NCI-H1436 (cell line): ENCODE measurements around the gene LGALS16.
"Not testable (repeated sequence)": the region's sequence is repeated elsewhere in the genome, so short reads cannot be mapped to it uniquely, and the experiment has no call there.

Experiments
- DNase-seq: peaks from one replicate; lab custom pipeline; 2025; lab: John Stamatoyannopoulos, UW

Gene LGALS16

GRCh38 chr19:39677961-39678889, 22.5 kb downstream of the LGALS16 start:
- no peak for DNase-seq

DNA sequence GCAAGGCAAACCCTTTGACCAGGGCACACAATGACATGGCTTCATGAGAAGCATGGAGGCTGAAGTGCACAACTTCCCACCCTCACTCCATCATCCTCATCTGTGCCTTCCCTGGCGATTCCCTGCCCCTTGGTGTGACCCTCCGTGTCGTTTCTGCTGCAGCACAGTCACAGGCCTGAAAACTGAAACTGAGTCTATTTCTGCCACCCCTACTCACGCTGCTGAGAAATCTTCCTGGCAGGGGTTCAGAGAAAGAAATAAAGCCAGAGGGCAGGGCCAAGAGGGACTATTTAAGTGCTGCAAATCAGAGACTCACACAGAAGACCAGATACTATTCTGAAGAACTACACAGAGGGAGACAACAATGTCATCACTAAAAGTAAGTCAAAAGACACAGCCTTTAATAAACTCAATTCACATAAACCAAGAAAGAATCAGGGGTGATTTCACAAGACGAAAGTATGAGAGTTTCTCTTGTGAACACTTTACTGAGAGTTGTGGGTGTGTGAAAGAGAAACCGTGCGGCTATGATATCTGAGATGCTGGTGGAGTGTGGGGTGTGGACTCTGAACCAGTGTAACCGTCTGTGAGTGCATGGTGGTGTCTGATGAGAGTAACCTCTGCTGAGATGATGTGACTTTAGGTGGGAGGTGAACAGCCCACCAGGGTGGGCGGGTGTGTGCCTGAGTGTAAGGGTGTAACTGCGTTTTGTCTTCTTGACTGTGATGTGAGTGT, 23.5 kb downstream of the LGALS16 start:
- DNase-seq, result no peak

DNA sequence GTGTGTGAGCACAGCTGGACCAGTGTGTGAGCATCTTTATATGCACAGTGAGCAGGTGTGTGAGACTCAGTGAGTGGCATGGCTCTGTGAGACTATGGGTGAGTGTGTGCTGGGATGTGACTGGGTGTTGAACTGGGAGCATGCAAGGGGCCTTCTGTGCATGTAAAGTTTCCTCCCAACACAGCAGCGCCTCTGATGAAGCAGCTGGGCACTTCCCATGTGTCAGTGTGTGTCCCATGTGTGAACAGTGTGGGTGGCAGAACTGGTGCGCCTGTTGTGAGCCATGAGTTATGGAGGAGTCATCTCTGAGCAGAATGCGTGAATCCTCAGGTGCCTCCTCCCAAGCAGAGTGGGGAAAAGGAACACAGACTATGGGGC, 24.1 kb downstream of the LGALS16 start:
- no peak for DNase-seq

GRCh38 chr19:39680593-39680992, 24.9 kb downstream of the LGALS16 start:
- no peak for DNase-seq

- no peak for DNase-seq
Observed at GRCh38 chr19:39681416-39681815, 25.7 kb downstream of the LGALS16 start.

DNA sequence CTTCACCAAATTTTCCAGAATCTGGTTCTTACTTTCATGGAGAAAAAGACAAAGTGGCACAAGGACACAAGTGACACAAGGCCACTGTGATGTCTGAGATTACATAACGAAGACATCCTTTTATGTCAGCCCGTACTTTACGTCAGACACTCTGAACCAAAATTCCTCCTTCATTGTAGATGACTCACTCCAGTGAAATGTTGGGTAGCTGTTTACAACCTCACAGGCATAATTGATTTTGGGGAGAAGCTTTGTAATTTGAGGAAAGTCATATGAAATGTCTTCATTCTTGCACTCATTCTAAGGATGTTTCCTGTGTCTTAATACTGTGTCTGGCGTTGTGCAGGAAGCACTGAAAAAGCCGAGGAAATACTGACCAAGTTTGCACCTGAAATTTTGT, 28.6 kb downstream of the LGALS16 start:
- DNase-seq, result no peak

DNA sequence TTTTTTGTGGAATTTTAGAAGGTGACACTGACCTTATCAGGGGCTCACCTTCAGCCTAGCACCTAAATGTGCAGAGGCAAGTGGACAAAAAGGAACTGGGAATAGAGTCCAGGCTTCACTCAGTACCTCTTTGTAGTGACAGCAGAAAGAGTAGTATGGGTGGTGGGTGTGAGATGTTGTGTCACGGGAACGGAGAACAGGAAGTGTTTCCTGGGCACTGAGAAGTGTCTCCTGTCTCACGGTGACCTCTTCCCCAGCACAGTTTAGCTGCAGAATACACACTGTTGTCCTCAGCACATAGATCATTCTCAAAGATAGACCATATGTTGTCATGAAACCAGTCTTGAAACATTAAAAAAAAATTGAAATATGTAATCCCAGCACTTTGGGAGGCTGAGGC, 31.0 kb downstream of the LGALS16 start:
- no peak for DNase-seq

- not testable (repeated sequence) for DNase-seq
Observed at GRCh38 chr19:39688637-39689036, 32.9 kb downstream of the LGALS16 start.

DNA sequence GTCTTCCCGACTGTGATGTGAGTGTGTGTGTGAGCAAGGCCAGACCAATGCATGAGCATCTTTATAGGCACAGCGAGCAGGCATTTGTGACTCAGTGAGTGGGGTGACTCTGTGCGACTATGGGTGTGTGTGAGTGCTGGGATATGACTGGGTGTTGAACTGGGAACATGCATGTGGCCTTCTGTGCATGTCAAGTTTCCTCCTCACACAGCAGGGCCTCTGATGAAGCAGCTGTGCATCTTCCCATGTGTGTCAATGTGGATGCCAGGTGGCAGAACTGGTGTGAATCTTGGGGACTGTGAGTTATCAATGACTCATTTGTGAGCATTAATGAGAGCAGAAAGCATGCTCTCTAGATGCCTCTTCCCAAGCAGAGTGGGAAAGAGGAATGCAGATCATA, 36.5 kb downstream of the LGALS16 start:
- DNase-seq, result no peak

DNA sequence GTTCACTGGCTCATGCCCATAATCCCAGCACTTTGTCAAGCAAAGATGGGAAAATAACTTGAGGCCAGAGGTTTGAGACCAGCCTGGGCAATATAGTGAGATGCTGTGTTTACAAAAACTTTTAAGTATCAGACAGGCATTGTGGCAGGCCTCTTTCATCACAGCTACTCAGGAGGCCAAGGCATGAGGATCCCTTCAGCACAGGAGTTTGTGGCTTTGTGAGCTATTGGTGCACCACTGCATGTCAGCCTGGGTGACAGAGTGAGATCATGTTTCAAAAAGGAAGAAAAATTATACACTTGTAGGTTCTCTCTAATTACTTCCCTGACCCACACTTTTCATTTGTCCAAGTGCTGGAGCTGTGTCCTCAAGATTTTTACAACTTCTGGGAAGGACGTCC, 37.1 kb downstream of the LGALS16 start:
- DNase-seq, result no peak

DNA sequence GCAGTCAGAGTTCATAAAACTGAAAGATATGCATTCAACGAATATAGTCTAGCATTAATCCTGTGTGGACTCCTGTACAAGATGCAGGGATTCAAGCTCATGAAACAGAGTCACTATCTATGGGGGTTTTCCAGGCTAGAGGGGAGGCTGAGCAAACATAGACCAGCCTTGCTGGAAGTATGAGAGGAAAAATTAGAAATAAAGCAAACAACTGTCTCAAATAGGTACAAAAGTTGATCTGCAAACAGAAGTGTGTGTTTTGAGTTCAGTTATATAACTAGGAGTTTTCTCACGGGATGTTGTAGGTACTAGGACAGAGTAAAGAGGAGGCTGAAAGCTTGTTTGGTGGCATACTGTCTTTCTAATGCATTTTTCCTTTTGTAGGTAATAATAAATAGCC, 40.0 kb downstream of the LGALS16 start:
- DNase-seq, result no peak

DNA sequence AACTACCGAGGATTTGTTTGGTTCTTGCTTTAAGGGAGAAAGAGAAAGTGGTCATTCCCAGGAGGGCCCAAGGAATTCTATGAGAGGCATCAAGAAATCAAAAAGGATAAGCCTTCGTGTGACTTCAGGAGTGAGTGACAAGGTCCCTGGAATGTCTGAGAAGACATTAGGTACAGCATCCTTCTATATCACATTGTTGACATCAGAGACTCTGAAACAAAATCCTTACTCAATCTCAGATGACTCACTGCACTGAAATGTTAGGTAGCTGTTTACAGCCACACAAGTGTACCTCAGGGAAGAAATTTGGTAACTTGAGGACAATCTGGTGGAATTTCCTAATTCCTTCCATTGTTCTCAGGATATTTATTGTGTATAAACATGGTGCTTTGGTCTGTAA, 40.7 kb downstream of the LGALS16 start:
- DNase-seq, result no peak

- DNase-seq, result no peak
Observed at GRCh38 chr19:39698535-39698934, 42.8 kb downstream of the LGALS16 start.

DNA sequence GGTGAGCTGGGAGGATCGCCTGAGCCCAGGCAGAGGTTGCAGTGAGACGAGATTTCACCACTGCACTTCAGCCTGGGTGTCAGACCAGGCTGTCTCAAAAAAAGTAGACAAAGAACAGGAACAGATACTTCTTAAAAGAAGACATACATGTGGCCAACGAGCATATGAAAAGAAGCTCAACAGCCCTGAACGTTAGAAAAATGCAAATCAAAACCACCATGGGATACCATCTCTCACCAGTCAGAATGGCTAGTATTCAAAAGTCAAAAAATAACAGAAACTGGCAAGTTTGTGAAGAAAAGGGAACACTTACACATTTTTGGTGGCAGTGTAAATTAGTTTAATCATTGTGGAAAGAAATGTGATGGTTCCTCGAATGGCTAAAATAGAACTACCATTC, 45.6 kb downstream of the LGALS16 start:
- no peak for DNase-seq

GRCh38 chr19:39704181-39705044, 48.7 kb downstream of the LGALS16 start, which contains the start of gene LGALS14:
LGALS14 (plus strand) TSS chr19:39704481; CDS start chr19:39704529, 48 bp downstream.
- DNase-seq, result no peak

GRCh38 chr19:39705578-39706188, 50.0 kb downstream of the LGALS16 start:
- no peak for DNase-seq

DNA sequence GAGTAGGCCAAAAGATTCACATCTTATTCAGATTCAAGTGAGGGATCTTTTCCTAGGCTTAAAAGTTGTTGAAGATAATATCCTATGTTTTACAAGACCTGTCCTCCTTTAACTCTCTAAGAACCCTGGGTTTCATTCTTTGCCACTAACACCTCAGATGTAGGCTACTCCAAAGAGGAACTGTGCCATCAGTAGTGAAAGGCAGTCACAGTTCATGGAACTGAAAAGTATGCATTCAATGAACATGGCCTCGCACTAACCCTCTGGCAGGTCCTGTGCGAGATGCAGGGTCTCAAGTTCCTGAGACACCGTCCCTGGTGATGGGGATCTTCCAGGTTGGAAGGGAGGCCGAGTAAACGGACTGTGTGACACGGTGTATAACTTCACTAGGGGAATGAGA, 52.9 kb downstream of the LGALS16 start:
- DNase-seq, result no peak

GRCh38 chr19:39709026-39709872, 53.5 kb downstream of the LGALS16 start:
- DNase-seq, result no peak
